GM23248 (cell line): ENCODE results near the gene LLGL1.

Source experiments
- EZH2 ChIP-seq: fragments of 200-600 bp; sonication (generic); IDR thresholded peaks from 2 replicates; pipeline ENCODE4 v1.6.1; 2018; ENCODE audit warnings: antibody characterized with exemption, mild to moderate bottlenecking; ENCODE audit not compliant: insufficient read depth, poor library complexity, severe bottlenecking
- EZH2phosphoT487 ChIP-seq: fragments of 200-600 bp; sonication (generic); IDR thresholded peaks from 2 replicates; pipeline ENCODE4 v1.6.1; 2018; ENCODE audit warnings: antibody characterized with exemption, moderate library complexity, mild to moderate bottlenecking, low read depth; ENCODE audit not compliant: insufficient read depth

- no peak for TF ChIP-seq EZH2
- no peak for TF ChIP-seq EZH2phosphoT487
Observed at GRCh38 chr17:18187821-18188761, 37.3 kb upstream of the LLGL1 start.
